ENCODE measurements around the gene ANKRD24. TPM values are rescaled to one million over a fixed set of nuclear protein-coding genes. Genes with fewer than 3 reads are reported as not detected.

Gene ANKRD24
- total and polyA plus RNA-seq, 4 donors: 0.28 to 2.5 (median 1.4) TPM

GRCh38 chr19:4216846-4217245 is 34.4 kb downstream of the ANKRD24 start:
- no peak for DNase-seq (ENCODE audit: low spot score)
- no peak overlapping the region for H3K9ac ChIP-seq (ENCODE audit: low read depth in 1 of 2, low read length in 2 of 2)
- WGBS: 86% methylated on average over 6 of the region's 6 CpGs

More at GRCh38 chr19:4216846-4217245, 34.4 kb downstream of the ANKRD24 start:
- H3K27ac ChIP-seq (ENCODE audit: low read depth in 1 of 2, low read length in 2 of 2): no peak overlapping the region
- H3K4me3 ChIP-seq (ENCODE audit: low read depth in 1 of 3, low read length in 3 of 3): no peak overlapping the region
- no peaks in the 10 kb centered on the region for H3K4me1 ChIP-seq (ENCODE audit: control insufficient read depth in 4 of 4, insufficient read depth in 4 of 4, low read length in 3 of 4)
- H3K36me3 ChIP-seq (ENCODE audit: control insufficient read depth in 4 of 4, insufficient read depth in 3 of 4, low read depth in 1 of 4, low read length in 3 of 4): peaks cover 0 to 2% (median 0%) of the 10 kb centered on the region in 4 donors
- no peaks in the 10 kb centered on the region for H3K27me3 ChIP-seq (ENCODE audit: control insufficient read depth in 4 of 4, insufficient read depth in 4 of 4, low read length in 3 of 4)
- TF ChIP-seq HNF4G (IDR thresholded peaks at IDR 0.05) (no peak), FOXA2 (IDR thresholded peaks at IDR 0.05) (no peak), ATF3 (IDR thresholded peaks at IDR 0.05) (no peak), SP1 (IDR thresholded peaks at IDR 0.05) (no peak), YY1 (IDR thresholded peaks at IDR 0.05) (no peak), RAD21 (IDR thresholded peaks at IDR 0.05) (no peak), HNF4A (conservative IDR thresholded peaks at IDR 0.05) (no peak), JUND (IDR thresholded peaks at IDR 0.05) (no peak), CTCF (IDR thresholded peaks at IDR 0.05; ENCODE audit: low read depth, low read length, missing input control) (no peak), TAF1 (conservative IDR thresholded peaks at IDR 0.05) (no peak), ZBTB33 (IDR thresholded peaks at IDR 0.05) (no peak), EGR1 (IDR thresholded peaks at IDR 0.05; ENCODE audit: low read depth in 2 of 2) (no peak), NR2F2 (IDR thresholded peaks at IDR 0.05) (no peak), RXRA (IDR thresholded peaks at IDR 0.05) (no peak), REST (IDR thresholded peaks at IDR 0.05) (no peak), GABPA (IDR thresholded peaks at IDR 0.05 in 1 of 2, conservative IDR thresholded peaks at IDR 0.05 in 1 of 2) (no peak), MAX (IDR thresholded peaks at IDR 0.05) (no peak), FOXA1 (IDR thresholded peaks at IDR 0.05) (no peak)
- no peaks in the 10 kb centered on the region for H3K9me3 ChIP-seq (ENCODE audit: control insufficient read depth in 4 of 4, low read length in 3 of 4)

Data from liver (tissue), 9 donors.